Gastroesophageal sphincter (tissue), 3 donors: ENCODE measurements around the gene EIF6.

Experiments used
- EP300 ChIP-seq: sonication (generic); formaldehyde crosslinking; IDR thresholded peaks from one replicate; pipeline ENCODE4 v1.6.1; 2017; ENCODE audit warnings: antibody characterized with exemption, mild to moderate bottlenecking
- POLR2A ChIP-seq, 2 donors: fragments of 450-650 bp; IDR thresholded peaks; one replicate each; pipeline ENCODE4 v1.6.1; 2017; ENCODE audit warnings: antibody characterized with exemption in 2 of 2, mild to moderate bottlenecking in 2 of 2, moderate library complexity in 1 of 2
- POLR2AphosphoS5 ChIP-seq: sonication (generic); formaldehyde crosslinking; IDR thresholded peaks from one replicate; pipeline ENCODE4 v1.6.1; 2017; ENCODE audit warnings: antibody characterized with exemption
- TF ChIP-seq, protein P1 (sequence below), 4 experiments: fragments of 200-600 bp in 2 of 4; fragments of 450-650 bp in 2 of 4; sonication (generic) in 1 of 4; IDR thresholded peaks; one replicate each; pipeline ENCODE4 v1.5.1; 2017 to 2019; ENCODE audit warnings: antibody characterized with exemption in 4 of 4, mild to moderate bottlenecking in 2 of 4, moderate library complexity in 2 of 4

DNA sequence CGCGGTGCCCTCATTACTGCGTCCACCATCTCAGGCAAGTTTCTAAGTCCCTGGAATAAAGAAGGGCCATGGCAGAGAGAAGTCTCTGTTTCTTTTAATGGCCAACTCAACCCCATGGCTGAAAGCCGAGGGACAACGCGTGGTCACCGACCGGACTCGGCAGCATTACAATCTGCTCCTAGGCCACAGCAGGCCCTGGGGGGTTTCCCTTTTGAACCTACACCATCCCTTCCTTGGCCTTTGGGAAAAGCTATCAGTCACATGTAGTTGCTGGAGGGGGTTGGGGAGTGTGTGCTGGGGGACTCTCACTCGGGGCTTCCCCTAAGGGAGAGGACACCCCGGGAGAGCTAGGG, 18.8 kb upstream of the EIF6 start:
- TF ChIP-seq, protein P1, sequence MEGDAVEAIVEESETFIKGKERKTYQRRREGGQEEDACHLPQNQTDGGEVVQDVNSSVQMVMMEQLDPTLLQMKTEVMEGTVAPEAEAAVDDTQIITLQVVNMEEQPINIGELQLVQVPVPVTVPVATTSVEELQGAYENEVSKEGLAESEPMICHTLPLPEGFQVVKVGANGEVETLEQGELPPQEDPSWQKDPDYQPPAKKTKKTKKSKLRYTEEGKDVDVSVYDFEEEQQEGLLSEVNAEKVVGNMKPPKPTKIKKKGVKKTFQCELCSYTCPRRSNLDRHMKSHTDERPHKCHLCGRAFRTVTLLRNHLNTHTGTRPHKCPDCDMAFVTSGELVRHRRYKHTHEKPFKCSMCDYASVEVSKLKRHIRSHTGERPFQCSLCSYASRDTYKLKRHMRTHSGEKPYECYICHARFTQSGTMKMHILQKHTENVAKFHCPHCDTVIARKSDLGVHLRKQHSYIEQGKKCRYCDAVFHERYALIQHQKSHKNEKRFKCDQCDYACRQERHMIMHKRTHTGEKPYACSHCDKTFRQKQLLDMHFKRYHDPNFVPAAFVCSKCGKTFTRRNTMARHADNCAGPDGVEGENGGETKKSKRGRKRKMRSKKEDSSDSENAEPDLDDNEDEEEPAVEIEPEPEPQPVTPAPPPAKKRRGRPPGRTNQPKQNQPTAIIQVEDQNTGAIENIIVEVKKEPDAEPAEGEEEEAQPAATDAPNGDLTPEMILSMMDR (IDR thresholded peaks at IDR 0.05): no peak
- TF ChIP-seq POLR2AphosphoS5 (no peak), POLR2A (IDR thresholded peaks at IDR 0.05) (no peak), EP300 (no peak)
